H1 (cell line): Measurements from ENCODE around the gene TRABD2B. TPM values are rescaled to one million over a fixed set of nuclear protein-coding genes. Genes with fewer than 3 reads are reported as not detected.

ENCODE experiments used
- CTCF ChIA-PET: fragments of 300-600 bp; sonication (Branson Sonifier 250); formaldehyde crosslinking; loops from one replicate; lab custom pipeline; 2021; ENCODE audit not compliant: partially characterized antibody; lab: Charles Lee
- POLR2A ChIA-PET: fragments of 300-600 bp; sonication (Branson Sonifier 250); formaldehyde crosslinking; loops from one replicate; lab custom pipeline; 2021; ENCODE audit warnings: inconsistent platforms; ENCODE audit not compliant: partially characterized antibody; lab: Charles Lee
- DNase-seq, 2 experiments: peaks; one replicate each; pipeline versions ENCODE4 v3.0.0 to v3.0.0-alpha.2; 2010 to 2022; ENCODE audit warnings: low spot score in 2 of 2, low read depth in 1 of 2, mixed read lengths in 1 of 2
- FAIRE-seq: peaks from 2 replicates; lab custom pipeline; 2011; peaks lifted over from hg19 to GRCh38; lab: Jason Lieb, UNC
- H2AFZ ChIP-seq: 2 replicates; pipeline ENCODE4 v1.8.1; 2012; ENCODE audit warnings: low read length, inconsistent platforms
- H2AK5ac ChIP-seq: 2 replicates; pipeline ENCODE4 v1.6.1; 2013; ENCODE audit warnings: low read depth, low read length
- H2BK120ac ChIP-seq: replicated peaks from 2 replicates; pipeline ENCODE3; 2013; ENCODE audit warnings: low read depth, low read length, inconsistent platforms
- H2BK12ac ChIP-seq: 2 replicates; pipeline ENCODE4 v1.6.1; 2013; ENCODE audit warnings: low read depth, low read length
- H2BK15ac ChIP-seq: 2 replicates; pipeline ENCODE4 v1.6.1; 2013; ENCODE audit warnings: low read length
- H2BK20ac ChIP-seq: 2 replicates; pipeline ENCODE4 v1.6.1; 2013; ENCODE audit warnings: low read length
- H2BK5ac ChIP-seq: 2 replicates; pipeline ENCODE4 v1.6.1; 2013; ENCODE audit warnings: low read depth, low read length
- H3K14ac ChIP-seq: 2 replicates; pipeline ENCODE4 v1.6.1; 2013; ENCODE audit warnings: inconsistent platforms; ENCODE audit not compliant: insufficient read length
- H3K18ac ChIP-seq: 2 replicates; pipeline ENCODE4 v1.6.1; 2013; ENCODE audit warnings: low read length; ENCODE audit errors: extremely low read depth
- H3K23ac ChIP-seq: 2 replicates; pipeline ENCODE4 v1.6.1; 2013; ENCODE audit warnings: inconsistent platforms; ENCODE audit not compliant: insufficient read length
- H3K23me2 ChIP-seq: 2 replicates; pipeline ENCODE4 v1.6.1; 2013; ENCODE audit warnings: low read depth, low read length
- H3K27ac ChIP-seq: 2 replicates; pipeline ENCODE4 v1.6.1; 2011; ENCODE audit warnings: low read depth, low read length, inconsistent platforms
- H3K27me3 ChIP-seq, 4 experiments: replicated peaks in 1 of 4; 1 replicate in 1 of 4; 2 replicates in 3 of 4; pipeline versions ENCODE4 v1.6.1 to v1.8.1; 2011 to 2013; ENCODE audit warnings: low read length in 3 of 4, mild to moderate bottlenecking in 3 of 4, inconsistent platforms in 2 of 4, mixed read lengths in 2 of 4, moderate library complexity in 1 of 4; ENCODE audit not compliant: control insufficient read depth in 3 of 4, insufficient read depth in 3 of 4; ENCODE audit errors: extremely low read depth in 1 of 4
- H3K36me3 ChIP-seq, 4 experiments: 2 replicates each; pipeline versions ENCODE4 v1.6.1 to v1.8.1; 2011 to 2013; ENCODE audit warnings: mild to moderate bottlenecking in 4 of 4, low read length in 3 of 4, moderate library complexity in 2 of 4, control low read depth in 1 of 4, inconsistent platforms in 1 of 4; ENCODE audit not compliant: insufficient read depth in 4 of 4, control insufficient read depth in 2 of 4
- H3K4ac ChIP-seq: replicated peaks from 2 replicates; pipeline ENCODE3; 2013; ENCODE audit warnings: low read length, low read depth, mixed read lengths, inconsistent platforms; ENCODE audit not compliant: insufficient read length
- H3K4me1 ChIP-seq, 4 experiments: replicated peaks in 1 of 4; 1 replicate in 1 of 4; 2 replicates in 3 of 4; pipeline versions ENCODE4 v1.6.1 to v1.8.1; 2011 to 2013; ENCODE audit warnings: low read length in 3 of 4, inconsistent platforms in 2 of 4, mixed read lengths in 1 of 4; ENCODE audit not compliant: insufficient read depth in 4 of 4, control insufficient read depth in 3 of 4
- H3K4me2 ChIP-seq, 2 experiments: 2 replicates each; pipeline versions ENCODE4 v1.6.1 to v1.8.1; 2011 to 2013; ENCODE audit warnings: low read depth in 2 of 2, low read length in 2 of 2, control low read depth in 1 of 2, inconsistent platforms in 1 of 2, mild to moderate bottlenecking in 1 of 2; ENCODE audit not compliant: insufficient read depth in 1 of 2
- H3K4me3 ChIP-seq, 4 experiments: fragments of 200-600, 300-600 bp in 1 of 4; sonication (generic), shearing (Covaris generic), sonication (Bioruptor Twin) in 1 of 4; 2 replicates each; pipeline versions ENCODE4 v1.5.1 to v1.8.1; 2011 to 2016; ENCODE audit warnings: low read length in 4 of 4, low read depth in 3 of 4, control low read depth in 2 of 4, inconsistent platforms in 2 of 4, mild to moderate bottlenecking in 2 of 4, mixed read lengths in 1 of 4, moderate library complexity in 1 of 4; ENCODE audit not compliant: insufficient read depth in 2 of 4; ENCODE audit errors: extremely low read depth in 1 of 4
- H3K56ac ChIP-seq: replicated peaks from 2 replicates; pipeline ENCODE3; 2013; ENCODE audit warnings: low read depth, mild to moderate bottlenecking, mixed read lengths, low read length, inconsistent platforms; ENCODE audit not compliant: insufficient read length
- H3K79me1 ChIP-seq: 2 replicates; pipeline ENCODE4 v1.6.1; 2013; ENCODE audit warnings: low read depth, low read length, control low read depth
- H3K79me2 ChIP-seq, 2 experiments: 2 replicates each; pipeline versions ENCODE4 v1.6.1 to v1.8.1; 2012 to 2013; ENCODE audit warnings: low read length in 2 of 2, mild to moderate bottlenecking in 2 of 2, inconsistent platforms in 1 of 2; ENCODE audit not compliant: insufficient read depth in 2 of 2, control insufficient read depth in 1 of 2
- H3K9ac ChIP-seq, 4 experiments: replicated peaks in 1 of 4; 1 replicate in 1 of 4; 2 replicates in 3 of 4; pipeline versions ENCODE4 v1.6.1 to v1.8.1; 2011 to 2013; ENCODE audit warnings: low read depth in 3 of 4, low read length in 3 of 4, control low read depth in 2 of 4, mild to moderate bottlenecking in 2 of 4, moderate library complexity in 2 of 4, inconsistent platforms in 1 of 4; ENCODE audit errors: extremely low read depth in 1 of 4
- H3K9me3 ChIP-seq, 2 experiments: 2 replicates each; pipeline versions ENCODE4 v1.6.1 to v1.8.1; 2012 to 2013; ENCODE audit warnings: mild to moderate bottlenecking in 2 of 2, moderate library complexity in 2 of 2, control low read depth in 1 of 2, inconsistent platforms in 1 of 2, low read depth in 1 of 2, low read length in 1 of 2, mixed read lengths in 1 of 2; ENCODE audit not compliant: insufficient read depth in 2 of 2
- H4K20me1 ChIP-seq, 2 experiments: replicated peaks in 1 of 2; 2 replicates each; pipeline versions ENCODE3 to v1.8.1; 2011 to 2013; ENCODE audit warnings: inconsistent platforms in 2 of 2, low read length in 2 of 2, mild to moderate bottlenecking in 1 of 2; ENCODE audit not compliant: insufficient read depth in 2 of 2, control insufficient read depth in 1 of 2
- H4K5ac ChIP-seq: 2 replicates; pipeline ENCODE4 v1.6.1; 2013; ENCODE audit warnings: low read length, low read depth, mixed read lengths, inconsistent platforms; ENCODE audit not compliant: insufficient read length
- H4K8ac ChIP-seq: 2 replicates; pipeline ENCODE4 v1.8.0; 2013; ENCODE audit warnings: mild to moderate bottlenecking, moderate library complexity, low read length, inconsistent platforms; ENCODE audit not compliant: insufficient read depth; ENCODE audit errors: extremely low read depth
- H4K91ac ChIP-seq: replicated peaks from 2 replicates; pipeline ENCODE3; 2013; ENCODE audit warnings: low read length, mixed read lengths, inconsistent platforms; ENCODE audit not compliant: insufficient read length
- BCL11A ChIP-seq, 2 experiments: IDR thresholded peaks; one replicate each; pipeline ENCODE4 v1.6.1; 2011; ENCODE audit warnings: low read depth in 2 of 2, low read length in 2 of 2, mild to moderate bottlenecking in 2 of 2
- CBX5 ChIP-seq: fragments of 300-800, 300-1000 bp; sonication (generic); IDR thresholded peaks from 2 replicates; pipeline ENCODE4 v1.7.1; 2016; ENCODE audit warnings: antibody characterized with exemption, low read length, low read depth
- CBX8 ChIP-seq: fragments of 300-800, 300-1000 bp; sonication (generic); IDR thresholded peaks from 2 replicates; pipeline ENCODE4 v1.7.1; 2016; ENCODE audit warnings: low read depth, low read length, borderline replicate concordance
- CEBPB ChIP-seq: IDR thresholded peaks from 2 replicates; pipeline ENCODE4 v1.6.1; 2012; ENCODE audit warnings: low read depth, low read length
- CREB1 ChIP-seq: IDR thresholded peaks from 2 replicates; pipeline ENCODE4 v1.6.1; 2012; ENCODE audit warnings: inconsistent platforms
- CTBP2 ChIP-seq: IDR thresholded peaks from 2 replicates; pipeline ENCODE4 v1.7.0; 2011; ENCODE audit warnings: borderline replicate concordance, mild to moderate bottlenecking, moderate library complexity, mixed read lengths, low read length; ENCODE audit not compliant: insufficient read depth, insufficient read length
- JUND ChIP-seq: IDR thresholded peaks from 2 replicates; pipeline ENCODE4 v1.6.1; 2011; ENCODE audit warnings: mild to moderate bottlenecking, improper control_type of control experiment, low read length
- MAFK ChIP-seq: IDR thresholded peaks from 2 replicates; pipeline ENCODE4 v1.6.1; 2012; ENCODE audit warnings: low read depth, mild to moderate bottlenecking, improper control_type of control experiment, low read length
- NRF1 ChIP-seq: IDR thresholded peaks from 2 replicates; pipeline ENCODE4 v1.6.1; 2011; ENCODE audit warnings: mild to moderate bottlenecking, low read depth, low read length, improper control_type of control experiment
- POLR2A ChIP-seq, 2 experiments: IDR thresholded peaks; 1 replicate in 1 of 2; 2 replicates in 1 of 2; pipeline ENCODE4 v1.6.1; 2011; ENCODE audit warnings: low read depth in 2 of 2, low read length in 2 of 2, mild to moderate bottlenecking in 2 of 2; ENCODE audit errors: control extremely low read depth in 1 of 2
- RAD21 ChIP-seq, 2 experiments: IDR thresholded peaks in 1 of 2; conservative IDR thresholded peaks in 1 of 2; 2 replicates each; pipeline ENCODE4 v1.6.1; 2011; ENCODE audit warnings: low read depth in 2 of 2, low read length in 2 of 2, improper control_type of control experiment in 1 of 2, inconsistent platforms in 1 of 2, mild to moderate bottlenecking in 1 of 2, moderate library complexity in 1 of 2
- SP1 ChIP-seq: IDR thresholded peaks from 2 replicates; pipeline ENCODE4 v1.6.1; 2011; ENCODE audit warnings: low read depth, low read length
- WGBS, 2 experiments: shearing (Covaris generic) in 1 of 2; methylation state at CpG; one replicate each; pipeline versions ENCODE4 v1.1.6 to v1.1.7; 2013 to 2015; ENCODE audit warnings: low lambda C conversion rate in 2 of 2, mixed read lengths in 2 of 2, inconsistent platforms in 1 of 2, low coverage in 1 of 2, missing lambda C conversion rate in 1 of 2; ENCODE audit not compliant: insufficient replicate concordance in 2 of 2, insufficient coverage in 1 of 2, insufficient read length in 1 of 2; ENCODE audit errors: extremely low coverage in 1 of 2, missing lambda C conversion rate in 1 of 2; 5-methylcytosine and 5-hydroxymethylcytosine counted together
- polyA plus RNA-seq, 7 experiments: library from polyadenylated mRNA; depleted of rRNA in 3 of 7; stranded (reverse) in 5 of 7; unstranded in 2 of 7; fragments of >200 nt in 5 of 7; fragments of 200-250 nt in 2 of 7; gene quantifications; 1 replicate in 5 of 7; 2 replicates in 1 of 7; 4 replicates in 1 of 7; pipeline versions ENCODE4 v1.2.1 to v1.2.3, GENCODE V29; 2011 to 2013; ENCODE audit warnings: missing spikeins in 2 of 7, mixed read lengths in 2 of 7
- total RNA-seq: library from RNA; stranded (reverse); fragmentation: NEBNext Ultra II Directional; extraction: Animal tissue kit (Norgen Biotek cat#: 25700); gene quantifications from 2 replicates; pipeline ENCODE4 v1.2.1, GENCODE V29; 2021
- TF ChIP-seq, protein P1 (sequence below): IDR thresholded peaks from 2 replicates; pipeline ENCODE4 v1.6.1; 2012; ENCODE audit warnings: inconsistent platforms

TRABD2B gene
- total and polyA plus RNA-seq, 2 of the 8 experiments (the other 6 are each of a cell fraction or from before 2014, with no cell fraction given), result 0.95 to 3.4 TPM

DNA sequence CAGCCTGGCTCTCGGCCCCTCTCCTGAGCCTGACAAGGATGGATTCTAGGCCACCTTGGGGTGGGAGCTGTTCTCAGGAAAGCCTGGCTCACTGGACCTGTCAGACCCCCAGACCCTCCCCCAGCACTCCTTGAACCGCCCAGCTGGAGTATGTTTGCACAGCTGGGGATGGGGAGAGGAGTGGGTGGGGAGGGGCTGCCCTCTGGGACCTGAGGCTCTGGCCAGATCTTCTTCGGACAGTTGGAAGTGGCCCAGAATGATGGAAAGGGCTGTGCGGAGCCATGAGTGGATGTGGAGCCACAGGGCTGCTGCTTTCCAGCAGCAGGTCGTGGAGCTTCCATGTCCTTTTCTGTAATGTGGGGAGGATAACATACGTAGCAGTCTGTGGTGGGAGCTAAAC, 43.0 kb upstream of the TRABD2B start:
- no peak overlapping the region for H2BK120ac ChIP-seq
- no peak overlapping the region for H3K9ac ChIP-seq
- H3K79me1 ChIP-seq, result no peaks in the 10 kb centered on the region
- CTCF ChIA-PET, result interaction anchor here (0.9 to 11.1 kb wide), 6 partner anchors 8 to 196 kb away, joined by 3 to 119 read pairs (median 5); no protein-coding TSS in a partner anchor
- no peaks in the 10 kb centered on the region for H3K79me2 ChIP-seq
- H3K9me3 ChIP-seq, result no peaks in the 10 kb centered on the region
- POLR2A ChIA-PET, result interaction anchor here (0.6 to 1.0 kb wide), 3 partner anchors 8 to 23 kb away, joined by 3 read pairs; no protein-coding TSS in a partner anchor
- H2BK5ac ChIP-seq, result no peak overlapping the region
- H3K4me1 ChIP-seq, result peaks cover 6 to 14% (median 11%) of the 10 kb centered on the region in 4 experiments
- no peak overlapping the region for H3K18ac ChIP-seq
- no peak overlapping the region for H2AK5ac ChIP-seq
- no peak overlapping the region for H3K23ac ChIP-seq
- TF ChIP-seq, protein P1, sequence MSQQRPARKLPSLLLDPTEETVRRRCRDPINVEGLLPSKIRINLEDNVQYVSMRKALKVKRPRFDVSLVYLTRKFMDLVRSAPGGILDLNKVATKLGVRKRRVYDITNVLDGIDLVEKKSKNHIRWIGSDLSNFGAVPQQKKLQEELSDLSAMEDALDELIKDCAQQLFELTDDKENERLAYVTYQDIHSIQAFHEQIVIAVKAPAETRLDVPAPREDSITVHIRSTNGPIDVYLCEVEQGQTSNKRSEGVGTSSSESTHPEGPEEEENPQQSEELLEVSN, result no peak
- no peak for TF ChIP-seq NRF1
- TF ChIP-seq CEBPB, result no peak
- no peak for TF ChIP-seq CTBP2
- TF ChIP-seq CREB1, result no peak
- no peak for TF ChIP-seq RAD21 (IDR thresholded peaks at IDR 0.05 in 1 of 2, conservative IDR thresholded peaks at IDR 0.05 in 1 of 2; ENCODE audit: low read depth in 2 of 2, low read length in 2 of 2)
- TF ChIP-seq BCL11A (IDR thresholded peaks at IDR 0.05; ENCODE audit: low read depth in 2 of 2, low read length in 2 of 2), result no peak
- no peak for TF ChIP-seq CBX8
- no peak for TF ChIP-seq SP1
- no peak for TF ChIP-seq JUND
- no peak for TF ChIP-seq MAFK
- TF ChIP-seq CBX5, result no peak
- TF ChIP-seq POLR2A (IDR thresholded peaks at IDR 0.05; ENCODE audit: control extremely low read depth in 1 of 2, low read depth in 2 of 2, low read length in 2 of 2), result no peak
- no peak overlapping the region for H4K8ac ChIP-seq
- no peak overlapping the region for H3K4me3 ChIP-seq
- H2BK20ac ChIP-seq, result no peak overlapping the region
- H3K4ac ChIP-seq, result no peak overlapping the region
- no peak overlapping the region for H2BK12ac ChIP-seq
- DNase-seq (no peak), FAIRE-seq (no peak)
- H4K91ac ChIP-seq, result no peak overlapping the region
- H3K56ac ChIP-seq, result no peak overlapping the region
- no peak overlapping the region; the same call in 1 of the 2 replicates for H2BK15ac ChIP-seq
- H3K27me3 ChIP-seq, result no peaks in the 10 kb centered on the region
- H3K4me2 ChIP-seq, result no peak overlapping the region
- no peak overlapping the region for H4K5ac ChIP-seq
- no peaks in the 10 kb centered on the region for H4K20me1 ChIP-seq
- no peak overlapping the region for H3K14ac ChIP-seq
- H3K23me2 ChIP-seq, result no peaks in the 10 kb centered on the region
- H3K36me3 ChIP-seq, result no peaks in the 10 kb centered on the region
- H3K27ac ChIP-seq, result no peak overlapping the region
- no peak overlapping the region for H2AFZ ChIP-seq
- WGBS, 2 experiments, result 82% methylated on average over 6 of the region's 6 CpGs; no CpG with 5 or more reads in 1 of the 2 experiments
